Suprapubic skin (tissue), 4 donors: ENCODE data around the gene DRD4. TPM values are rescaled to one million over a fixed set of nuclear protein-coding genes. Genes with fewer than 3 reads are reported as not detected.

Experiments used
- DNase-seq, 2 donors: peaks; one replicate each; pipeline ENCODE4 v3.0.0-alpha.2; 2019; ENCODE audit warnings: low spot score in 2 of 2
- H3K27ac ChIP-seq: fragments of 200-600 bp; sonication (generic); one replicate; pipeline ENCODE4 v1.5.1; 2019
- H3K27me3 ChIP-seq: fragments of 200-600 bp; sonication (generic); one replicate; pipeline ENCODE4 v1.5.1; 2019
- H3K36me3 ChIP-seq: fragments of 200-600 bp; sonication (generic); one replicate; pipeline ENCODE4 v1.5.1; 2019
- H3K4me1 ChIP-seq: fragments of 200-600 bp; sonication (generic); one replicate; pipeline ENCODE4 v1.5.1; 2019
- H3K4me3 ChIP-seq: fragments of 200-600 bp; sonication (generic); one replicate; pipeline ENCODE4 v1.5.1; 2019; ENCODE audit warnings: mild to moderate bottlenecking
- H3K9me3 ChIP-seq: fragments of 200-600 bp; sonication (generic); one replicate; pipeline ENCODE4 v1.5.1; 2019
- EP300 ChIP-seq: sonication (generic); formaldehyde crosslinking; IDR thresholded peaks from one replicate; pipeline ENCODE4 v1.6.1; 2017; ENCODE audit warnings: antibody characterized with exemption
- POLR2A ChIP-seq, 2 donors: fragments of 450-650 bp; IDR thresholded peaks; one replicate each; pipeline ENCODE4 v1.6.1; 2017; ENCODE audit warnings: antibody characterized with exemption in 2 of 2, mild to moderate bottlenecking in 2 of 2, moderate library complexity in 2 of 2
- POLR2AphosphoS5 ChIP-seq, 3 donors: sonication (generic); formaldehyde crosslinking; IDR thresholded peaks; one replicate each; pipeline ENCODE4 v1.6.1; 2017; ENCODE audit warnings: antibody characterized with exemption in 3 of 3
- WGBS: methylation state at CpG from one replicate; pipeline ENCODE4 v1.1.5; 2018; 5-methylcytosine and 5-hydroxymethylcytosine counted together
- total RNA-seq, 4 donors: library from RNA; depleted of rRNA; stranded (reverse); fragments of >200 nt; gene quantifications; one replicate each; pipeline ENCODE4 v1.1.0, GENCODE V29; 2016
- TF ChIP-seq, protein P1 (sequence below), 2 donors: fragments of 200-600 bp in 1 of 2; fragments of 450-650 bp in 1 of 2; sonication (generic) in 1 of 2; IDR thresholded peaks; one replicate each; pipeline ENCODE4 v1.5.1; 2016 to 2019; ENCODE audit warnings: antibody characterized with exemption in 2 of 2, mild to moderate bottlenecking in 1 of 2, moderate library complexity in 1 of 2

DRD4 gene
- total RNA-seq, 4 donors from 2014 or later: 0.97 to 1.2 TPM; not detected in 2

DNA sequence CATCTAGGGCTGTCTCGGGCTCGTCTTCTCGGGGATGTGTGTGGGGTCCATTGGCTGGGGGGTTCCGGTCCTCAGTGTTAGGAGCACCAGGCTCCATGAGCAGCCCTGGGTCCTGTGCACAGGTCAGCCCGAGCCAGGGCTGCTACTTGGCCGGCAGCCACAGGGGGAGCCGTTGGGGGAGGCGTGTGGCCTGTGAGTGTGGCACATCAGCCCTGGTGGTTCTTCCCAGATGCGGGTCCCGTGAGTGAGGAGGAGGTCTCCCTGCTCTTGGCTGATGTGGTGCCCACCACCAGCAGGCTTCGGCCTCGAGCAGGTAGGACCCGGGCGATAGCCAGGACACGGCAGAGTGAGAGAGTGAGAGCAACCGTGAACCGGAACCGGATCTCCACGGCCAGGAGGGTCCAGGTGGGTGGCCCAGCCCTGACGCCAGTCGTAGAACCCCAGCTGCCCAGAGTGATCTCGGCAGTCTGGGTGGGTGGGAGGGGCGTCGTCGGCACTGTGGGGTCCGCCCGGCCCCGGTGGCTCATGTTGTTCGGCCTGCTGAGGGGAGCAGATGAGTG is 39.8 kb upstream of the DRD4 start:
- no peaks in the 10 kb centered on the region for H3K27me3 ChIP-seq
- H3K4me1 ChIP-seq: no peaks in the 10 kb centered on the region
- peaks cover 98% of the 10 kb centered on the region for H3K36me3 ChIP-seq
- WGBS: no CpG with 5 or more reads among the region's 29 CpGs
- no peaks in the 10 kb centered on the region for H3K9me3 ChIP-seq
- no peak overlapping the region for H3K27ac ChIP-seq
- TF ChIP-seq POLR2A (IDR thresholded peaks at IDR 0.05): no peak
- TF ChIP-seq POLR2AphosphoS5 (IDR thresholded peaks at IDR 0.05): no peak
- no peak for TF ChIP-seq EP300
- TF ChIP-seq, protein P1, sequence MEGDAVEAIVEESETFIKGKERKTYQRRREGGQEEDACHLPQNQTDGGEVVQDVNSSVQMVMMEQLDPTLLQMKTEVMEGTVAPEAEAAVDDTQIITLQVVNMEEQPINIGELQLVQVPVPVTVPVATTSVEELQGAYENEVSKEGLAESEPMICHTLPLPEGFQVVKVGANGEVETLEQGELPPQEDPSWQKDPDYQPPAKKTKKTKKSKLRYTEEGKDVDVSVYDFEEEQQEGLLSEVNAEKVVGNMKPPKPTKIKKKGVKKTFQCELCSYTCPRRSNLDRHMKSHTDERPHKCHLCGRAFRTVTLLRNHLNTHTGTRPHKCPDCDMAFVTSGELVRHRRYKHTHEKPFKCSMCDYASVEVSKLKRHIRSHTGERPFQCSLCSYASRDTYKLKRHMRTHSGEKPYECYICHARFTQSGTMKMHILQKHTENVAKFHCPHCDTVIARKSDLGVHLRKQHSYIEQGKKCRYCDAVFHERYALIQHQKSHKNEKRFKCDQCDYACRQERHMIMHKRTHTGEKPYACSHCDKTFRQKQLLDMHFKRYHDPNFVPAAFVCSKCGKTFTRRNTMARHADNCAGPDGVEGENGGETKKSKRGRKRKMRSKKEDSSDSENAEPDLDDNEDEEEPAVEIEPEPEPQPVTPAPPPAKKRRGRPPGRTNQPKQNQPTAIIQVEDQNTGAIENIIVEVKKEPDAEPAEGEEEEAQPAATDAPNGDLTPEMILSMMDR (IDR thresholded peaks at IDR 0.05): no peak
- no peak overlapping the region for H3K4me3 ChIP-seq
- DNase-seq: no peak

DNA sequence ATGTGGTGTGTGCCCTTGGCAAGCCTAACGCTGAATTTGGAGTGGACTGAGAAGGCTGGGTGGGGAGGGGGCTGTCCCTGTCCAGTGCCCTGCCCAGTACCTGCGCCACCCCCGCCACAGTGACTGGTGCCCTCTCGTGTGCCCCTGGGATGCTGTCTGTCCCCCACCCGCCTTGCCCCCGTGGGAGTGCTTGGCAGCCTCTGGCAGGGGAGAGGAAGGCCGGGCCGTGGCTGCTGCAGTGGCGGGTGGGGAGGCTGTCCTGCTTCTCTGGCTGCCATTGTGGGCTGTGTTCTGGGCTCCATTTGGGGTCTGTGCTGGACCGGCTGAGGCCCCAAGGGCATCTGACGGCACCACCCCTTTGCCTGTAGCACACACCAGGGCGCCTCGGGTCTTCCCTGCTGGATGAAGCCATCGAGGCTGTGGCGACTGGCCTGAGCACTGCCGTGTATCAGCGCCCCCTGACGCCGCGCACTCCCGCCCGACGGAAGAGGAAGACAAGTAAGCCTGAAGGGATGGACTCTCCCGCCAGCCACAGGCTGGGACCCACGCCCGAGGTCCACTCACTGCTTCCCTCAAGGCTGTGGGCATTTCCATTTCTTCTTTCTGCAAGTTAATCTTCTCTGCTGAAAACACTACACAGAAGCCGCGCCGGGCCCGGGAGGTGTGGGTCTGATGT is 38.9 kb upstream of the DRD4 start:
- Histone ChIP-seq H3K36me3 (peaks cover 98% of the 10 kb centered on the region), H3K9me3 (no peaks in the 10 kb centered on the region), H3K27me3 (no peaks in the 10 kb centered on the region), H3K4me3 (no peak overlapping the region), H3K4me1 (no peaks in the 10 kb centered on the region), H3K27ac (no peak overlapping the region)
- WGBS: 93% methylated on average over 15 of the region's 30 CpGs
- no peak for TF ChIP-seq POLR2A (IDR thresholded peaks at IDR 0.05)
- TF ChIP-seq, protein P1 (IDR thresholded peaks at IDR 0.05): no peak
- TF ChIP-seq POLR2AphosphoS5 (IDR thresholded peaks at IDR 0.05): no peak
- no peak for TF ChIP-seq EP300
- DNase-seq: no peak

DNA sequence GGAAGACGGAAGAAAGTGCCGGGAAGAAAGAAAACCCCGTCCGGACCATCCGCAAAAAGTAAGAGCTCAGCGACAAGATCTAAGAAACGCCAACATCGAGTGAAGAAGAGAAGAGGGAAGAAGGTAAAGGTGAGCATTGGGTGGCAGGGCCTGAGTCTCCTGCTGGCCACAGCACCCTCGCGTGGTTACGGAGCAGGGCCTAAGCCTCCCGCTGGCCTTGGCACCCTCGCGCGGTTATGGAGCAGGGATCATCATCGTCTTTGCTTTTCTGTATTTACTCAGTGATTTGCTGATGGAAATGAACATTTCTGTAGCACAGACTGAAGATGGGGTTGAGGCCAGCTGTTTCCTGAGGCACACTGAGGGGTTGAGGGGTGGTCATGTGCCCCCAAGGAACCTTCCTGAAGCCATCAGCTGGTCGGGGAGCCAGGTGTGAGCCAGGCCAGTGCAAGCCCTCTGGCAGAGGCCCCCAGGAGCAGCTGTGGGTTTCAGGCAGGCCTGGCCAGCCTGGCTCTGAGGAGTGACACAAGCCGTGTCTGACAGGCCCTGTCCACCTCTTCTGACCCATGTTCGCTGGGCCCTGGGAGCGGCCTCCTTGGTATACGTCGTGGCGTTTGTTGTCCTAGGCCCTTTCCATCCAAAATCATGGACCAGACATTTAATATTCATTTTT is 35.4 kb upstream of the DRD4 start:
- 93% methylated on average over 23 of the region's 23 CpGs for WGBS
- Histone ChIP-seq H3K36me3 (peaks cover 97% of the 10 kb centered on the region), H3K4me3 (no peak overlapping the region), H3K27me3 (no peaks in the 10 kb centered on the region), H3K27ac (no peak overlapping the region), H3K4me1 (peaks cover 12% of the 10 kb centered on the region), H3K9me3 (no peaks in the 10 kb centered on the region)
- TF ChIP-seq EP300 (no peak), POLR2AphosphoS5 (IDR thresholded peaks at IDR 0.05) (no peak), POLR2A (IDR thresholded peaks at IDR 0.05) (no peak)
- TF ChIP-seq, protein P1 (IDR thresholded peaks at IDR 0.05): no peak
- DNase-seq: no peak

DNA sequence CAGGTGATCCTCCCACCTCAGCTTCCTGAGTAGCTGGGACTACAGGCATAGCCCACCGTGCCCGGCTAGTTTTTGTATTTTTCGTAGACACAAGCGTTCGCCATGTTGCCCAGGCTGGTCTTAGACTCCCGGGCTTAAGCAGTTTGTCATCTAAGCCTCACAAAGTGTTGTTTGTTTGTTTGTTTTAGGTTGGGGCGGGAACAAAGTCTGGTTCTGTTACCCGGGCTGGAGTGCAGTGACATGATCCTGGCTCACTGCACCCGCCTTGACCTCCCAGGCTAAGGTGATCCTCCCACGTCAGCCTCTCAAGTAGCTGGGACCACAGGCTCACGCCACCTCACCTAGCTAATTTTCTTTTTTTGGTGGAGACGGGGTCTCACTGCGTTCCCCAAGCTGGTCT is 33.9 kb upstream of the DRD4 start:
- no peak for DNase-seq
- TF ChIP-seq, protein P1 (IDR thresholded peaks at IDR 0.05): no peak
- TF ChIP-seq POLR2AphosphoS5 (IDR thresholded peaks at IDR 0.05) (no peak), POLR2A (IDR thresholded peaks at IDR 0.05) (no peak), EP300 (no peak)
- Histone ChIP-seq H3K4me3 (no peak overlapping the region), H3K9me3 (no peaks in the 10 kb centered on the region), H3K36me3 (peaks cover 97% of the 10 kb centered on the region), H3K27ac (no peak overlapping the region), H3K27me3 (no peaks in the 10 kb centered on the region), H3K4me1 (peaks cover 15% of the 10 kb centered on the region)
- WGBS: 91% methylated on average over 13 of the region's 13 CpGs
